ENCODE results near the gene TEDC2. TPM values are rescaled to one million over a fixed set of nuclear protein-coding genes. Genes with fewer than 3 reads are reported as not detected.

Gene TEDC2
- total RNA-seq, 2 experiments from 2014 or later = 48.0 to 110 TPM

- intact Hi-C loops (cut with micrococcal nuclease; ENCODE audit: unreplicated experiment) = no loop called here
- ChIA-PET CTCF (ENCODE audit: unreplicated experiment) (no interaction called here), POLR2A (interaction anchor here (0.7 kb wide), 1 partner anchor 19 kb away, joined by 9 read pairs; no protein-coding TSS in a partner anchor)
- Histone ChIP-seq H3K36me3 (ENCODE audit: insufficient read depth, low read length) (peaks cover 81% of the 10 kb centered on the region), H3K4me1 (ENCODE audit: insufficient read depth, low read length, poor library complexity, severe bottlenecking) (peaks cover 36% of the 10 kb centered on the region), H3K9me3 (ENCODE audit: low read length) (no peaks in the 10 kb centered on the region), H2AFZ (ENCODE audit: low read length) (no peak overlapping the region), H3K79me2 (ENCODE audit: insufficient read depth, low read depth, low read length) (peaks cover 18% of the 10 kb centered on the region; the same call in 1 of the 2 replicates), H3K4me2 (ENCODE audit: low read length) (no peak overlapping the region), H3K4me3 (ENCODE audit: low read depth, low read length, poor library complexity, severe bottlenecking) (no peak overlapping the region), H3K27ac (ENCODE audit: low read depth, low read length, poor library complexity, severe bottlenecking) (peak overlapping the region; percentile 69), H4K20me1 (ENCODE audit: insufficient read depth, low read length) (no peaks in the 10 kb centered on the region), H3K9me2 (ENCODE audit: insufficient read depth, low read length) (no peaks in the 10 kb centered on the region)
- no peak for DNase-seq (ENCODE audit: low spot score)
- TF ChIP-seq, protein P1, sequence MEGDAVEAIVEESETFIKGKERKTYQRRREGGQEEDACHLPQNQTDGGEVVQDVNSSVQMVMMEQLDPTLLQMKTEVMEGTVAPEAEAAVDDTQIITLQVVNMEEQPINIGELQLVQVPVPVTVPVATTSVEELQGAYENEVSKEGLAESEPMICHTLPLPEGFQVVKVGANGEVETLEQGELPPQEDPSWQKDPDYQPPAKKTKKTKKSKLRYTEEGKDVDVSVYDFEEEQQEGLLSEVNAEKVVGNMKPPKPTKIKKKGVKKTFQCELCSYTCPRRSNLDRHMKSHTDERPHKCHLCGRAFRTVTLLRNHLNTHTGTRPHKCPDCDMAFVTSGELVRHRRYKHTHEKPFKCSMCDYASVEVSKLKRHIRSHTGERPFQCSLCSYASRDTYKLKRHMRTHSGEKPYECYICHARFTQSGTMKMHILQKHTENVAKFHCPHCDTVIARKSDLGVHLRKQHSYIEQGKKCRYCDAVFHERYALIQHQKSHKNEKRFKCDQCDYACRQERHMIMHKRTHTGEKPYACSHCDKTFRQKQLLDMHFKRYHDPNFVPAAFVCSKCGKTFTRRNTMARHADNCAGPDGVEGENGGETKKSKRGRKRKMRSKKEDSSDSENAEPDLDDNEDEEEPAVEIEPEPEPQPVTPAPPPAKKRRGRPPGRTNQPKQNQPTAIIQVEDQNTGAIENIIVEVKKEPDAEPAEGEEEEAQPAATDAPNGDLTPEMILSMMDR (conservative IDR thresholded peaks at IDR 0.05; ENCODE audit: low read length) = no peak
- TF ChIP-seq EZH2phosphoT487 (IDR thresholded peaks at IDR 0.05; ENCODE audit: borderline replicate concordance, low read depth, low read length) = no peak
- BruUV-seq (replicated peaks) = TSS peak; percentile 69
Observed at GRCh38 chr16:2457946-2458345, 2.0 kb upstream of the TEDC2 start.

- Histone ChIP-seq H3K36me3 (ENCODE audit: insufficient read depth, low read length) (peaks cover 75% of the 10 kb centered on the region), H4K20me1 (ENCODE audit: insufficient read depth, low read length) (no peaks in the 10 kb centered on the region), H3K79me2 (ENCODE audit: insufficient read depth, low read depth, low read length) (peaks cover 18% of the 10 kb centered on the region; the same call in 1 of the 2 replicates), H3K27ac (ENCODE audit: low read depth, low read length, poor library complexity, severe bottlenecking) (peak overlapping the region; percentile 69), H3K9me3 (ENCODE audit: low read length) (no peaks in the 10 kb centered on the region), H3K4me1 (ENCODE audit: insufficient read depth, low read length, poor library complexity, severe bottlenecking) (peaks cover 36% of the 10 kb centered on the region), H3K4me3 (ENCODE audit: low read depth, low read length, poor library complexity, severe bottlenecking) (peak overlapping the region; percentile 79), H3K4me2 (ENCODE audit: low read length) (peak overlapping the region; percentile 99), H3K9me2 (ENCODE audit: insufficient read depth, low read length) (no peaks in the 10 kb centered on the region), H2AFZ (ENCODE audit: low read length) (no peak overlapping the region; the same call in 1 of the 2 replicates)
- intact Hi-C loops (cut with micrococcal nuclease; ENCODE audit: unreplicated experiment) = no loop called here
- no TSS peak for BruUV-seq (replicated peaks)
- peak; percentile 47 for DNase-seq (ENCODE audit: low spot score)
- ChIA-PET CTCF (ENCODE audit: unreplicated experiment) (interaction anchor here (0.7 to 1.6 kb wide), 2 partner anchors 10 to 761 kb away, joined by 3 to 4 read pairs; no protein-coding TSS in a partner anchor), POLR2A (interaction anchor here (0.7 to 1.9 kb wide), 4 partner anchors 9 to 253 kb away, joined by 3 to 11 read pairs (median 6); partner anchors contain the start of gene NTN3)
- no peak for TF ChIP-seq EZH2phosphoT487 (IDR thresholded peaks at IDR 0.05; ENCODE audit: borderline replicate concordance, low read depth, low read length)
- TF ChIP-seq, protein P1 (conservative IDR thresholded peaks at IDR 0.05; ENCODE audit: low read length) = no peak
Observed at GRCh38 chr16:2458887-2459646, 842 bp upstream of the TEDC2 start.

DNA sequence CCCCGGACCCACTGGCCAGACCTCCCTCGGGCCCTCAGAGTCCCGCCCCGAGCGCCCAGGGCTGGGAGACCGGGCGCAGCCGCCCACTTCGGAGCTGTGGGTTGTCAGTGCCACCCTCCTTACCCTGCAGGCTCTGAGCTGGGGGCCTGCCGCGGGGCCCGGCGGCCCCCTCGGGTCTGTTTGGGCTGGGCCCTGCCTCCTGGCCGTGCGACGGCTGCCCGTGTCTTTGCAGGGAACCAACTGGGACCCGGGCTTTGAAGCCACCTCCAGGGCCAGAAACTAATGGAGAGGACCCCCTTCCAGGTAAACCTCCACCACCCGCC, 443 bp downstream of the TEDC2 start:
- no TSS peak for BruUV-seq (replicated peaks)
- Histone ChIP-seq H3K4me1 (ENCODE audit: insufficient read depth, low read length, poor library complexity, severe bottlenecking) (peaks cover 36% of the 10 kb centered on the region), H3K36me3 (ENCODE audit: insufficient read depth, low read length) (peaks cover 71% of the 10 kb centered on the region), H4K20me1 (ENCODE audit: insufficient read depth, low read length) (no peaks in the 10 kb centered on the region), H3K4me2 (ENCODE audit: low read length) (peak overlapping the region; percentile 99), H3K79me2 (ENCODE audit: insufficient read depth, low read depth, low read length) (peaks cover 18% of the 10 kb centered on the region; the same call in 1 of the 2 replicates), H3K4me3 (ENCODE audit: low read depth, low read length, poor library complexity, severe bottlenecking) (peak overlapping the region; percentile 79), H3K27ac (ENCODE audit: low read depth, low read length, poor library complexity, severe bottlenecking) (peak overlapping the region; percentile 69), H3K9me3 (ENCODE audit: low read length) (no peaks in the 10 kb centered on the region), H3K9me2 (ENCODE audit: insufficient read depth, low read length) (no peaks in the 10 kb centered on the region), H2AFZ (ENCODE audit: low read length) (no peak overlapping the region)
- DNase-seq (ENCODE audit: low spot score) = no peak
- ChIA-PET CTCF (ENCODE audit: unreplicated experiment) (interaction anchor here (1.6 kb wide), 1 partner anchor 8 kb away, joined by 4 read pairs; no protein-coding TSS in a partner anchor), POLR2A (interaction anchor here (1.9 kb wide), 1 partner anchor 10 kb away, joined by 11 read pairs; the partner anchor contains the start of gene NTN3)
- no peak for TF ChIP-seq EZH2phosphoT487 (IDR thresholded peaks at IDR 0.05; ENCODE audit: borderline replicate concordance, low read depth, low read length)
- TF ChIP-seq, protein P1 (conservative IDR thresholded peaks at IDR 0.05; ENCODE audit: low read length) = no peak
- intact Hi-C loops (cut with micrococcal nuclease; ENCODE audit: unreplicated experiment) = no loop called here
